ENCODE data around the gene NELL1.
"Not testable (repeated sequence)": the region's sequence is repeated elsewhere in the genome, so short reads cannot be mapped to it uniquely, and the experiment has no call there.

NELL1 gene

GRCh38 chr11:21254055-21254454, 584.7 kb downstream of the NELL1 start:
- H3K4me3 ChIP-seq (ENCODE audit: low read length) = no peak overlapping the region
- DNase-seq (ENCODE audit: low read depth, low spot score) = no peak

- H3K4me3 ChIP-seq (ENCODE audit: low read length) = no peak overlapping the region
Measured at GRCh38 chr11:21254790-21255189, 585.4 kb downstream of the NELL1 start.

DNA sequence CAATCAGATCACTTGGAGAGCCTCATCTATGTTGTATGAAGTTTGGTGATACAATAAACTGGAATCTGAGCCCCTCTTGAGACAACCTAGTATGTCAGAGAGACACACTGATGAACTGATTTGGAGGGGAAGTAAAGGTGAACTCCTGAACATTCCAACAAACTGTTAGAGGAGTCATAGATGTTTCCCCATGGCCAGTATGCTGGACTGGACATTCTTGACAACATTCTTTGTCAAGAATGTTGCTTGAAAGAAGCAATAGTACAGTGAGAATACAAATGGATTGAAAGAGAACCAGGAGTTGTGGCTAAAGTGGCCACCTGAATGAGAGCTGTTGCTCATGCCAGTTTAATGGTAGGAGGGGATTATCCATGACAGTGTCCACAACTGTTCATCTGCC, 588.1 kb downstream of the NELL1 start:
- DNase-seq (ENCODE audit: low read depth, low spot score) = no peak
- H3K4me3 ChIP-seq (ENCODE audit: low read length) = no peak overlapping the region

More at GRCh38 chr11:21254790-21255189, 585.4 kb downstream of the NELL1 start:
- DNase-seq (ENCODE audit: low read depth, low spot score) = no peak

DNA sequence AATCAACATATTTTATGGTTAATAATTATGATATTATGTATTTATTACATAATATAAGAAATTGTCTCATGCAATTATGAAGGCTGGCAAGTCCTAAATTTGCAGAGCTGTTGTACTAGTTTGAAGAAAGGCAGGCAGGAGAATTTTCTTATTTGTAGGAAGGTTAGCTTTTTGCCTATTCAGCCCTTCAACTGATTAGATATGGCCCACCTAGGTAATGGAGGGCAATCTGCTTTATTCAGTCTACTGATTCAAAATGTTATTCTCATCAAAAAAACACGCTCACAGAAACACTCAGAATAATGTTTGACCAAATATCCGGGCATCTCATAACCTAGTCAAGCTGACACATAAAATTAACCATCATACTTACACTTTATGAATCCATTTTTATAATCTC, 589.0 kb downstream of the NELL1 start:
- H3K4me3 ChIP-seq (ENCODE audit: low read length) = no peak overlapping the region
- DNase-seq (ENCODE audit: low read depth, low spot score) = no peak

- no peak for DNase-seq (ENCODE audit: low read depth, low spot score)
- H3K4me3 ChIP-seq (ENCODE audit: low read length) = no peak overlapping the region
Measured at GRCh38 chr11:21260101-21260500, 590.7 kb downstream of the NELL1 start.

- DNase-seq (ENCODE audit: low read depth, low spot score) = no peak
- no peak overlapping the region for H3K4me3 ChIP-seq (ENCODE audit: low read length)
Measured at GRCh38 chr11:21262992-21263391, 593.6 kb downstream of the NELL1 start.

DNA sequence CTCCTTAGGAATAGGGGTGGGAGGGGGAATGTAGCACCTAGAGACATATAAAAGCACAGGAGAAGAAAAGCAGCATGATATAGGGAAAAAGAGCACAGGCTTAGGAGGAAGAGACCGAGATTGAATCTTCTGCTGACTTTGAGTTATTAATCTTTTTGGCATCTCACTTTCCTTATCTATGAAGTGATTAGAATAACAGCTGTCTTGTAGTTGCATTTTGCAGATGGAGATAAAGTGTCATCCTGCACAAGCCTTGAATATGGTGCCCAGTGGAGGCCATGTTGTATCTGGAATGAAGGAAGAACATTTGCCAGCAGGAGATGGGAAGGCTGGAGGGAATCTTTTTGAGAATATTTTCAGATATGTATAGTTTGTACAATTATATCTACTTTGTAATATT, 594.7 kb downstream of the NELL1 start:
- no peak overlapping the region for H3K4me3 ChIP-seq (ENCODE audit: low read length)
- no peak for DNase-seq (ENCODE audit: low read depth, low spot score)

DNA sequence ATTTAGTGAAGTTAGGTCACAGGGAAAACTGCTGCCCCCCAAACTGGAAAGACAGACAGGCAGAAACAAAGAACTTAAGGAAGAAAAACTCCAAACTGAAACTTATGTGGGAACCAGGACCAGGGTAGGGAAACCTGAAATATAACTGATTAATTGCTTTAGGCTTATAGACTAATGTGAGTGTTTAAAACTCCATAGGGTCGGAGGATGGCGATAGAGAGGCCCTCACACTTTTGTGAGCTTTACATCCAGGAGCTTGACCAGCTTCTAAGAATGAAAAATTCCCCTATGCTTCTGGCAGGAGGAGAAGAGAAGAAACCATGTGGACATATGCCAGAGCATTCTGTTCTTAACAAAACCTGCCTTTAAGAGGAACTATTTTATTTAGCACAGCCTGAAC, 598.6 kb downstream of the NELL1 start:
- DNase-seq (ENCODE audit: low read depth, low spot score) = no peak
- no peak overlapping the region for H3K4me3 ChIP-seq (ENCODE audit: low read length)

DNA sequence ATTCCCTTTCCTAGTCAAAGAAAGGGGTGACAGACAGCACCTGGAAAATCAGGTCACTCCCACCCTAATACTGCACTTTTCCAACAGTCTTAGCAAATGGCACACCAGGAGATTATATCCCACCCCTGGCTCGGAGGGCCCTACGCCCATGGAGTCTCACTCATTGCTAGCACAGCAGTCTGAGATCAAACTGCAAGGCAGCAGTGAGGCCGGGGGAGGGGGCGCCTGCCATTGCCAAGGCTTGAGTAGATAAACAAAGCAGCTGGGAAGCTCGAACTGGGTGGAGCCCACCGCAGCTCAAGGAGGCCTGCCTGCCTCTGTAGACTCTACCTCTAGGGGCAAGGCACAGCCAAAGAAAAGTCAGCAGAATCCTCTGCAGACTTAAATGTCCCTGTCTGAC, 602.8 kb downstream of the NELL1 start:
- not testable (repeated sequence) for DNase-seq (ENCODE audit: low read depth, low spot score); H3K4me3 ChIP-seq (ENCODE audit: low read length)

DNA sequence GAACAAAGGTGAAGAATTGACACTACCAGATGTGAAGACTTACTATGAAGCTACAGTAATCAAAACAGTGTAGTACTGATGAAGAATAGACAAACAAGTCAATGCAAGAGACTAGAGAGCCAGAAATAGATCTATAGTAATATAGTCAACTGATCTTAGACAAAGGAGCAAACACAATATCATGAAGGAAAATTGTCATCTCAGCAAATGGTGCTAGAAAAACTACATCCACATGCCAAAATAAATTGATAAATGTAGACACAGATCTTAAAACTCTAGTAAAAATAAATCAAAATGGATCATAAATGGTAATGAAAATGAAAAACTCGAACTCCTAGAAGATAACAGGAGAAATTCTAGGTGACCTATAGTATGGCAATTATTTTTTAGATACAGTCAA, 609.5 kb downstream of the NELL1 start:
- H3K4me3 ChIP-seq (ENCODE audit: low read length) = no peak overlapping the region
- DNase-seq (ENCODE audit: low read depth, low spot score) = no peak

DNA sequence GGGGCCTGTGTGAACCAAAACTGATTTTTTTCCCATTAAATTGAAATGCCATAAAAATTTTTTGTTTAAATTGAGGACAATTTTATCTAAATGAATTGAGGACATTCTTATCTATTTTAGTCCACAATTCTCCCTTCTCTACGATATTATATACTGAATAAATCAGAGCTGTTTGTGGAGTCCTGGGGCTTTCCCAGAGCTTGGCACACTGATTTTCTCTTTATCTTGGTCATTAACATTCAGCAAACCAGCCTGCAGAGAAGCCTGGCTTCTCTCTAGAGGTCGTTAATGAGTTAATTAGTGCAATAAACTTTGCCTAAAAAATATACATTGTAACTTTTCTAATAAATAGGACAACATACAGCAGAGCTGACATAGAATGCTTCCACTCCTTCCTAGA, 615.7 kb downstream of the NELL1 start:
- no peak for DNase-seq (ENCODE audit: low read depth, low spot score)
- H3K4me3 ChIP-seq (ENCODE audit: low read length) = no peak overlapping the region

DNA sequence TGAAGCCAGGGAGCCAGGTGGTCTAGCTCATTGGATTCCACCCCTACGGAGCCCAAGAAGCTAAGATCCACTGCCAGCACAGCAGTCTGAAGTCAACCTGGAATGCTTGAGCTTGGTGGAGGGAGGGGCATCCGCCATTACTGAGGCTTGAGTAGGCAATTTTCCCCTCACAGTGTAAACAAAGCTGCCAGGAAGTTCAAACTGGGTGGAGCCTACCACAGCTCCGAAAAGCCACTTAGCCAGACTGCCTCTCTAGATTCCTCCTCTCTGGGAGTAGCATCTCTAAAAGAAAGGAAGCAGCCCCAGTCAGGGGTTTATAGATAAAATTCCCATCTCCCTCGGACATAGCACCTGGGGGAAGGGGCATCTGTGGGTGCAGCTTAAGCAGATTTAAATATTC, 620.3 kb downstream of the NELL1 start:
- no peak overlapping the region for H3K4me3 ChIP-seq (ENCODE audit: low read length)
- no peak for DNase-seq (ENCODE audit: low read depth, low spot score)

DNA sequence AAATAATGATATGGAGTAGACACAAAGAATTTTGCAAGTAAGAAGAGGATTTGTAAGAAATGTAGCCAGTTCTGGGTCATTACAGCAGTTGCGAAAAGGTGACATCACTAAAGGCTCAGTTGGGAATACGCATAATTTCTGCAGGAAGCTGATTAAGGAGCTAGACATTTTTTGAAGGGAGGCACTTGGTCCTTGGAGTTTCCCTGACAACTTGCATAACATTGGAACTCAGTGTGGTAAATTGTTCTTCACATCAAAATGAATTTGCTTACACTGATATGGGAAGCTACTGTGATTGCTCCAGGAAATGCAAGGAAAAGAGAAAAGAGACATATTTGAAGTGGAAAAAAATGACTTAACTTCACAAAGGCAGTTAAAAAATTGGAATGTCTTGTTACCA, 626.1 kb downstream of the NELL1 start:
- no peak for DNase-seq (ENCODE audit: low read depth, low spot score)
- H3K4me3 ChIP-seq (ENCODE audit: low read length) = no peak overlapping the region

DNA sequence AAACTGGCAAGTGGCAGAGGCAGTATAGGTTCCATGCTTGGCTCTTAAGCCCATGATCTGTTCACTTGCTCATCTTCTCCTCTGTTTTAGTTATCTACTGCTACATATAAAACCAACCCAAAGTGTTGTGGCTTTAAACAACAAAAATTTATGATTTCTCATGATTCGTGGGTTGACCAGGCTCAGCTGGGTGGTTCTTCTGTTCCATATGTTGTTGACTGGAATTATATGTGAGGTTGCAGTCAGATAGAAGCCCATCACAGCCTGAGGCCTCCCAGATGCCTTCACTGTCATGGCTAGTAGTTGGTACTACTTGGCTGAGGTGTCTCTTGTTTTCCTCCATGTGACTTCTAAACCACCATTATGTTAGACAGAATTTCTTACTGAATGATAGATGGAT, 632.6 kb downstream of the NELL1 start:
- H3K4me3 ChIP-seq (ENCODE audit: low read length) = no peak overlapping the region
- DNase-seq (ENCODE audit: low read depth, low spot score) = no peak

DNA sequence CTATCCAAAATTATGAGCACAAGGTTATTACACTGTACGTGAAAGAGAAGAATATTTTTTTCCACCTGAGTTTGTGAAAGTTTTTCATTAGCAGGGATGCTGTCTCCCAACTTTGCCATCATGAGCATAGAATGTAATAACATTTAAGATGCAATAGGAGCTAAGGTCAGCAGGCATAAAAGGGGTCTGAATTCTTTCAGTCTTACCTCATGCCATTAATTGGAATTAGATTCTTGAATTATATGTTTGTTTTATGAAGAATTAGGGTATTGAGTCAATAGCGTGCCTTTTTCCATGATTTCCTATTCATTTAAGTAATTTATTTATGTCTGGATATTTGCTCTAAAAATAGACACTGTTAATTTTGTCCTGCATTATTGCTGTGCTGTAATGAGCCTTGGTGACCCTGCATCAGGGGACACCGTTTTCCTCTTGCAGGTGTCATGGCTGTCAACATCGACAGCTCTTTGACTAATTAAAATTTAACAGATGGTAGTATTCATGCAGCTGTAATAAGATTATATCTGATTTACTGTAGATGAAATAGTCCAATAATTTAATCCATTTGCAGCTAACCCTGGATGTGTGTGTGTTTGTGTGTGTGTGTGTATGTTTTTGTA, 637.5 kb downstream of the NELL1 start:
- no peak for DNase-seq (ENCODE audit: low read depth, low spot score)
- H3K4me3 ChIP-seq (ENCODE audit: low read length) = no peak overlapping the region

DNA sequence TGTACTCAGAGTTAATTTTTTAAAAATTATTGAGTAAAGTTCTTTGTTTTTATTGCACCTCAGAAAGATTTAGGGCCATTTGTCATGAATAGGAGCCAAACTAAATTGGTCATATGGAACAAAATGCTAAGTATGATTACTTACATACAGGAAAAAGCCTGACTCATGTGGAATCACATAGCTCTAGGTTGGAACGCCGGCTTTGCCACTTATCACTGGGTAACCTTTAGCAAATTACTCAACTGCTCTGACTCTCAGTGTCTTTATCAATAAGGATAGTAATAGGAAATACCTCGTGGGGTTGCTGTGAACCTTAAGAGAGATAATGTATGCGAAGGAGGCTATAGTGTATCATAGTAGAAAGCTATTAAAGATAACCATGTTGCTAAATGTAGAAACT, 638.5 kb downstream of the NELL1 start:
- H3K4me3 ChIP-seq (ENCODE audit: low read length) = no peak overlapping the region
- DNase-seq (ENCODE audit: low read depth, low spot score) = no peak

GRCh38 chr11:21316591-21316990, 647.2 kb downstream of the NELL1 start:
- no peak for DNase-seq (ENCODE audit: low read depth, low spot score)
- H3K4me3 ChIP-seq (ENCODE audit: low read length) = no peak overlapping the region

- no peak overlapping the region for H3K4me3 ChIP-seq (ENCODE audit: low read length)
- DNase-seq (ENCODE audit: low read depth, low spot score) = no peak
Measured at GRCh38 chr11:21321072-21321471, 651.7 kb downstream of the NELL1 start.

- DNase-seq (ENCODE audit: low read depth, low spot score) = no peak
- H3K4me3 ChIP-seq (ENCODE audit: low read length) = no peak overlapping the region
Measured at GRCh38 chr11:21321530-21321929, 652.1 kb downstream of the NELL1 start.

DNA sequence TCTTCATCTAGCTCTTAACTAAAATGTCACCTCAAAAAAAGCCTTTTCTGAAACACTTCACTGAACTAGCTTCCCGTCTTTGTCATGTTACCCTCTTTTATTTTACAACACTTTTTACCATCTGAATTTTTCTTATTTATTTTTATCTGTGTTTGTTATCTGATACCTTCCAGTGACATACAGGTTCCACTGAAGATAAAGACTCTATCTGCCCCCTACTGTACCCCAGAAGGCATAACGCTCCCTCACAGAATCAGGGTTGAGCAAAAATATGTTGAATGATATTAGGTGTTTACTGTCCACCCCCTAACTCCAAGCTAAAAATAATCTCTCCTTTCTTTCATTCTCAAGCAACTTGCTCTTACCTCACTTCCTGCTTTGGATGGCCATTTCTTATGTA, 654.2 kb downstream of the NELL1 start:
- DNase-seq (ENCODE audit: low read depth, low spot score) = no peak
- H3K4me3 ChIP-seq (ENCODE audit: low read length) = no peak overlapping the region

GRCh38 chr11:21343204-21343603, 673.8 kb downstream of the NELL1 start:
- no peak for DNase-seq (ENCODE audit: low read depth, low spot score)
- no peak overlapping the region for H3K4me3 ChIP-seq (ENCODE audit: low read length)

- no peak overlapping the region for H3K4me3 ChIP-seq (ENCODE audit: low read length)
Measured at GRCh38 chr11:21346361-21346760, 677.0 kb downstream of the NELL1 start.

More at GRCh38 chr11:21346361-21346760, 677.0 kb downstream of the NELL1 start:
- no peak for DNase-seq (ENCODE audit: low read depth, low spot score)

All from Jurkat, Clone E6-1 (cell line).